ENCODE data around the gene PTBP2.

Gene PTBP2

DNA sequence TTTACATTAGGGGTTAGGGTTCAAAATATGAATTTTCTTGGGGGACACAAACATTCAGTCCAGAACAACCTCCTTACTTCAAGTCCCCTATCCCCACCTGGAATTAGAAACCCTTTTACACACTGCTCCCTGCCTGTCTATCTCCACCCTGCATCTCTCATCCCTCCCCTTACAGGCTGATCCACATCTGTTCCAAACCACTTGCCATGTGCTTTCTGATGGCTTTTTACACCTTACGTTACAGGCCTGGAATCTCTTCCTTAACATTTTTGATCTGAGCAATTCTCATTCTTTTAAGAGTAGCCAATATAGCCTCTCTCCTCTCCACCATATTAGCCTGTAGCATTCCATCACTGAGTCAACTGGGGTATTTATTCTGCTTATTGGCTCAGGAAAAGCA is 122.0 kb downstream of the PTBP2 start:
- no peak for DNase-seq (ENCODE audit: extremely low read depth, low read depth)
- no peak overlapping the region for H3K4me3 ChIP-seq (replicated peaks; ENCODE audit: low read depth, low read length)
- TF ChIP-seq, protein P1, sequence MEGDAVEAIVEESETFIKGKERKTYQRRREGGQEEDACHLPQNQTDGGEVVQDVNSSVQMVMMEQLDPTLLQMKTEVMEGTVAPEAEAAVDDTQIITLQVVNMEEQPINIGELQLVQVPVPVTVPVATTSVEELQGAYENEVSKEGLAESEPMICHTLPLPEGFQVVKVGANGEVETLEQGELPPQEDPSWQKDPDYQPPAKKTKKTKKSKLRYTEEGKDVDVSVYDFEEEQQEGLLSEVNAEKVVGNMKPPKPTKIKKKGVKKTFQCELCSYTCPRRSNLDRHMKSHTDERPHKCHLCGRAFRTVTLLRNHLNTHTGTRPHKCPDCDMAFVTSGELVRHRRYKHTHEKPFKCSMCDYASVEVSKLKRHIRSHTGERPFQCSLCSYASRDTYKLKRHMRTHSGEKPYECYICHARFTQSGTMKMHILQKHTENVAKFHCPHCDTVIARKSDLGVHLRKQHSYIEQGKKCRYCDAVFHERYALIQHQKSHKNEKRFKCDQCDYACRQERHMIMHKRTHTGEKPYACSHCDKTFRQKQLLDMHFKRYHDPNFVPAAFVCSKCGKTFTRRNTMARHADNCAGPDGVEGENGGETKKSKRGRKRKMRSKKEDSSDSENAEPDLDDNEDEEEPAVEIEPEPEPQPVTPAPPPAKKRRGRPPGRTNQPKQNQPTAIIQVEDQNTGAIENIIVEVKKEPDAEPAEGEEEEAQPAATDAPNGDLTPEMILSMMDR (IDR thresholded peaks at IDR 0.05; ENCODE audit: low read depth, low read length, missing control alignments): no peak

DNA sequence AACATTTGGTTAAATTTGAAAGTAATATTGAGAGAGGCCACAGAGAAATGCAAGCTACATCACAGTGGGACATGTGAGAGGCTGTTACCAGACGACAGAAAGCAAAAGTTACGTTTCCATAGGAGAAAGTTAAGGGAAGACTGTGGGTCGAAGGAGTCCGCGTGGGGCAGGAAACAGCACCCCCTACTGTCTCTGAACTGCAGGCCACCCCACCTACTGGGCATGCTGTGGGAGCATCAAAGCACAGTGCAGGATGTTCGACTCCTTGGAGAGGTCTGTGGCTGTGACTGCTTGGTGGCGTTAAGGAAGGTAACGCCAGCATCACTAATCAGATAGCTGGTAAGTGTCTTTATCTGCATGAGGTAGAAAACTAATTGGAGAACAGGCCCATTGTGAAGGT is 123.9 kb downstream of the PTBP2 start:
- no peak for DNase-seq (ENCODE audit: extremely low read depth, low read depth)
- TF ChIP-seq, protein P1 (IDR thresholded peaks at IDR 0.05; ENCODE audit: low read depth, low read length, missing control alignments): peak; percentile 59

DNA sequence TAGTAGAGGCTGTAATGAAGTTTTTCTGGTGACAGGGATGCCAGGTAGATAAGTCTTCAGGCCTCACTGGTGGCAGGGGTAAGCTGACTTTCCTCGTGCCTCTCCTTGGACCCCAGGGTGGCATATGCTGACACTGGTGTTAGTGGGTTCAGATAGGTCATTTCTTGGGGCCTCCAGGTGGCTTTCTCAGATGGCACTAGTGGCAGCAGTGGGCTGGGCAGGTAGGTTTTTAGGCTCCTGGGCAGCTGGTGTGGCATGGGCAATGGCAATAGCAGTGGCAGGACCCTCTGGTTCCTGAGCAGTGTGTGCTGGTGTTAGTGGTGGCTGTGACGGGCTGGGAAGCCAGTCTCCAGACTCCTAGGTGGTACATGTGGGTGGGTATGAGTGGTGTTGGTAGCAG is 140.3 kb downstream of the PTBP2 start:
- DNase-seq (ENCODE audit: extremely low read depth, low read depth): no peak
- TF ChIP-seq, protein P1 (IDR thresholded peaks at IDR 0.05; ENCODE audit: low read depth, low read length, missing control alignments): no peak
- no peak overlapping the region for H3K4me3 ChIP-seq (replicated peaks; ENCODE audit: low read depth, low read length)

More for the DNA sequence above, 123.9 kb downstream of the PTBP2 start:
- H3K4me3 ChIP-seq (replicated peaks; ENCODE audit: low read depth, low read length): no peak overlapping the region

DNA sequence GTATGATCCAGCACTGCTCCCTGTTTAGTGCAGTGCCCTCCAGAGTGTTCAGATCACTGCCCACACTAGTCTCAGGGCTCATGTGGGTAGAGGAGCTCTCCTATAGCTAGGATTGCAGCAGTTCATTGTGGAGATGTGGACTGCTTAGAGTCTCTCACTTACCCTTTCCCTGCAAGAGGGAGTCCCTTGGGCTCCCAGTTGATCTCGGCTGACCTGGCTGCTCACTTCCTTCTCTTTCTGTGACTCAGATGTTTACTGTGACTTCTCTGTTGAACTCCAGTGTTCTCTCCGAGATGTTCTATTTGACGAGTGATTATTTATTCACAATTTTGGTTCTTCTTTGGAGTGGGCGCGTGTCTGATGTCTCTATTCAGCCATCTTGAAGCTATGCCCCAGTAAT is 141.9 kb downstream of the PTBP2 start:
- DNase-seq (ENCODE audit: extremely low read depth, low read depth): no peak
- H3K4me3 ChIP-seq (replicated peaks; ENCODE audit: low read depth, low read length): no peak overlapping the region
- TF ChIP-seq, protein P1 (IDR thresholded peaks at IDR 0.05; ENCODE audit: low read depth, low read length, missing control alignments): no peak
